SU-DHL-6 (cell line): ENCODE results near the gene SYT17.

Experiments
- H2AFZ ChIP-seq: fragments of 200-600 bp; sonication (generic); 2 replicates; pipeline ENCODE4 v1.6.1; 2014; ENCODE audit warnings: low read depth, mild to moderate bottlenecking, moderate library complexity, mixed read lengths, antibody characterized with exemption, low read length; ENCODE audit not compliant: severe bottlenecking
- H3F3A ChIP-seq: fragments of 200-600 bp; shearing (Covaris generic); 2 replicates; pipeline ENCODE4 v1.6.0; 2016; ENCODE audit warnings: antibody characterized with exemption, mild to moderate bottlenecking; ENCODE audit not compliant: insufficient read depth
- H3K27ac ChIP-seq: fragments of 200-600 bp; sonication (generic); 2 replicates; pipeline ENCODE4 v1.5.1; 2016; ENCODE audit warnings: low read depth, mild to moderate bottlenecking, low read length, moderate library complexity, mixed read lengths
- H3K27me3 ChIP-seq: fragments of 200-600 bp; sonication (generic), shearing (Covaris generic); 2 replicates; pipeline ENCODE4 v1.6.0; 2014; ENCODE audit warnings: mild to moderate bottlenecking, low read length
- H3K36me3 ChIP-seq: fragments of 200-600 bp; sonication (generic); 2 replicates; pipeline ENCODE4 v1.6.1; 2014; ENCODE audit warnings: mild to moderate bottlenecking, low read length, mixed read lengths
- H3K4me2 ChIP-seq: fragments of 300-600, 200-600 bp; shearing (Covaris generic), sonication (generic); 2 replicates; pipeline ENCODE4 v1.6.0; 2014; ENCODE audit warnings: low read length, low read depth, mild to moderate bottlenecking; ENCODE audit not compliant: poor library complexity, severe bottlenecking
- H3K4me3 ChIP-seq: fragments of 200-600 bp; sonication (generic); 2 replicates; pipeline ENCODE4 v1.5.1; 2014; ENCODE audit warnings: antibody characterized with exemption, low read length, mild to moderate bottlenecking, mixed read lengths; ENCODE audit not compliant: insufficient read depth, poor library complexity, severe bottlenecking
- H3K79me2 ChIP-seq: fragments of 200-600 bp; sonication (generic); 2 replicates; pipeline ENCODE4 v1.6.1; 2014; ENCODE audit warnings: mild to moderate bottlenecking, low read length, moderate library complexity; ENCODE audit not compliant: insufficient read depth
- H3K9ac ChIP-seq: fragments of 200-600 bp; sonication (generic); 2 replicates; pipeline ENCODE4 v1.7.0; 2014; ENCODE audit warnings: mild to moderate bottlenecking, low read length
- H3K9me2 ChIP-seq: fragments of 200-600 bp; sonication (generic); replicated peaks from 2 replicates; pipeline ENCODE4 v1.6.1; 2014; ENCODE audit warnings: low read length; ENCODE audit not compliant: insufficient read depth
- H3K9me3 ChIP-seq: fragments of 200-600 bp; sonication (generic); 2 replicates; pipeline ENCODE4 v1.6.1; 2014; ENCODE audit warnings: low read length, mixed read lengths; ENCODE audit not compliant: insufficient read depth
- H4K20me1 ChIP-seq: fragments of 200-600 bp; sonication (generic); 2 replicates; pipeline ENCODE4 v1.6.1; 2014; ENCODE audit warnings: low read depth, mild to moderate bottlenecking, antibody characterized with exemption, low read length, moderate library complexity, mixed read lengths
- EZH2phosphoT487 ChIP-seq: fragments of 200-600 bp; sonication (generic), shearing (Covaris generic); conservative IDR thresholded peaks from 2 replicates; pipeline ENCODE4 v1.6.1; 2018; ENCODE audit warnings: mild to moderate bottlenecking, antibody characterized with exemption, low read length, moderate library complexity, mixed read lengths
- TF ChIP-seq, protein P1 (sequence below): fragments of 200-600 bp; sonication (generic); IDR thresholded peaks from one replicate; pipeline ENCODE4 v1.5.1; 2017; ENCODE audit warnings: antibody characterized with exemption, mild to moderate bottlenecking, low read length, moderate library complexity; ENCODE audit not compliant: insufficient read depth, poor library complexity, severe bottlenecking

Gene SYT17

GRCh38 chr16:19227643-19228042 lies 59.6 kb downstream of the SYT17 start:
- Histone ChIP-seq H3K9me3 (no peaks in the 10 kb centered on the region), H3K4me2 (no peak overlapping the region), H3K9me2 (no peaks in the 10 kb centered on the region), H3K27ac (no peak overlapping the region), H3K9ac (no peak overlapping the region), H3K79me2 (no peaks in the 10 kb centered on the region), H3K27me3 (no peaks in the 10 kb centered on the region), H3K4me3 (no peak overlapping the region), H4K20me1 (no peaks in the 10 kb centered on the region), H2AFZ (no peak overlapping the region), H3F3A (no peaks in the 10 kb centered on the region), H3K36me3 (no peaks in the 10 kb centered on the region)
- TF ChIP-seq, protein P1, sequence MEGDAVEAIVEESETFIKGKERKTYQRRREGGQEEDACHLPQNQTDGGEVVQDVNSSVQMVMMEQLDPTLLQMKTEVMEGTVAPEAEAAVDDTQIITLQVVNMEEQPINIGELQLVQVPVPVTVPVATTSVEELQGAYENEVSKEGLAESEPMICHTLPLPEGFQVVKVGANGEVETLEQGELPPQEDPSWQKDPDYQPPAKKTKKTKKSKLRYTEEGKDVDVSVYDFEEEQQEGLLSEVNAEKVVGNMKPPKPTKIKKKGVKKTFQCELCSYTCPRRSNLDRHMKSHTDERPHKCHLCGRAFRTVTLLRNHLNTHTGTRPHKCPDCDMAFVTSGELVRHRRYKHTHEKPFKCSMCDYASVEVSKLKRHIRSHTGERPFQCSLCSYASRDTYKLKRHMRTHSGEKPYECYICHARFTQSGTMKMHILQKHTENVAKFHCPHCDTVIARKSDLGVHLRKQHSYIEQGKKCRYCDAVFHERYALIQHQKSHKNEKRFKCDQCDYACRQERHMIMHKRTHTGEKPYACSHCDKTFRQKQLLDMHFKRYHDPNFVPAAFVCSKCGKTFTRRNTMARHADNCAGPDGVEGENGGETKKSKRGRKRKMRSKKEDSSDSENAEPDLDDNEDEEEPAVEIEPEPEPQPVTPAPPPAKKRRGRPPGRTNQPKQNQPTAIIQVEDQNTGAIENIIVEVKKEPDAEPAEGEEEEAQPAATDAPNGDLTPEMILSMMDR: no peak
- TF ChIP-seq EZH2phosphoT487: no peak

GRCh38 chr16:19228052-19228451 lies 60.0 kb downstream of the SYT17 start:
- no peak overlapping the region for H3K4me2 ChIP-seq
- H4K20me1 ChIP-seq: no peaks in the 10 kb centered on the region
- no peak overlapping the region for H3K27ac ChIP-seq
- H3K79me2 ChIP-seq: no peaks in the 10 kb centered on the region
- H3K36me3 ChIP-seq: no peaks in the 10 kb centered on the region
- no peak overlapping the region for H3K9ac ChIP-seq
- no peak for TF ChIP-seq EZH2phosphoT487
- TF ChIP-seq, protein P1: no peak
- H3K9me2 ChIP-seq: no peaks in the 10 kb centered on the region
- H3K4me3 ChIP-seq: no peak overlapping the region
- no peaks in the 10 kb centered on the region for H3K27me3 ChIP-seq
- no peaks in the 10 kb centered on the region for H3K9me3 ChIP-seq
- H2AFZ ChIP-seq: no peak overlapping the region
- H3F3A ChIP-seq: no peaks in the 10 kb centered on the region

DNA sequence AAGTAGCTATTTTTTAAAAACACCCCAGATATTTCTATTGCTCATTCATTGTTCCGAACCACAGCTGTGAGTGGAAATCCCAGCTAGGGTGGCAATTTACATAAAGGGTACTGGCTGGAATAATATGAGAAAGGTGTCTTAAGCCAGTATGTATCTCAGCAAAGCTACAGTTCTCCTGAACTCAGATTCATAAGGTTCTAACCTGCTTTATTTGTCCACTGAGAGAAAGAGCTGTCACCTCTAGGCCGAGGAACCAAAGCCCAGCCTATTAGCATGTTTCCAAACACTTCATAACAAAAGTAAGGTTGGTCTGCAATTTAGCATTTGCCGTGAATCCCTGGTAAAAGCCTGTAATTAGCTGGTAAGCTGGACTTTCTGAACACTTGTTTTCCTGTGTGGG lies 60.5 kb downstream of the SYT17 start:
- Histone ChIP-seq H3K27ac (no peak overlapping the region), H3K9ac (no peak overlapping the region), H3F3A (no peaks in the 10 kb centered on the region), H3K4me3 (no peak overlapping the region), H3K9me2 (no peaks in the 10 kb centered on the region), H3K4me2 (no peak overlapping the region), H2AFZ (no peak overlapping the region), H4K20me1 (no peaks in the 10 kb centered on the region), H3K9me3 (no peaks in the 10 kb centered on the region), H3K27me3 (no peaks in the 10 kb centered on the region), H3K79me2 (no peaks in the 10 kb centered on the region), H3K36me3 (no peaks in the 10 kb centered on the region)
- TF ChIP-seq, protein P1: no peak
- TF ChIP-seq EZH2phosphoT487: no peak

DNA sequence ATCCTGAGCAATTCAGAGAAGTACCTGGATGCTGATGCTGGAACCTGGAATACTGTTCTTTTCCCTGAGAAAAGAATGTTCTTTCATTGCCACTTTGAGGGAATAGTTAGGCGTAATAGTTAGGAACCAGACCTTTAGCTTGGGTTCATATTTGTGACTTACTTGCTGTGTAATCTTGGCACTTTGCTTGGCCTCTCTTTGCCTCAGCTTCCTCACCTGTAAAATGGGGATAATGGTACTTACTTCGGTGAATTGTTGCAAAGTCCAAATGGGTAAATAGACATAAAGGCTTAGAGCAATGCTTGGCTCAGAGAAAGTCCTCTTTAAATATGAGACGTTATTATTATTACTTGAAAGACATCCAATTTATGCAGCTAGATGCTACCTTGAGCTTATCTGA lies 62.5 kb downstream of the SYT17 start:
- no peaks in the 10 kb centered on the region for H3K9me2 ChIP-seq
- H3K36me3 ChIP-seq: no peaks in the 10 kb centered on the region
- no peaks in the 10 kb centered on the region for H3F3A ChIP-seq
- H4K20me1 ChIP-seq: no peaks in the 10 kb centered on the region
- no peak overlapping the region for H3K4me2 ChIP-seq
- no peak overlapping the region for H3K9ac ChIP-seq
- H3K4me3 ChIP-seq: no peak overlapping the region
- no peaks in the 10 kb centered on the region for H3K79me2 ChIP-seq
- peaks cover 8% of the 10 kb centered on the region; the same call in 1 of the 2 replicates for H3K9me3 ChIP-seq
- H3K27me3 ChIP-seq: no peaks in the 10 kb centered on the region
- no peak for TF ChIP-seq EZH2phosphoT487
- TF ChIP-seq, protein P1: no peak
- no peak overlapping the region for H3K27ac ChIP-seq
- H2AFZ ChIP-seq: no peak overlapping the region
